Endothelial cell of hepatic sinusoid (primary cell): Measurements from ENCODE around the gene STK31.
"Not testable (repeated sequence)": the region's sequence is repeated elsewhere in the genome, so short reads cannot be mapped to it uniquely, and the experiment has no call there.

Source experiments
- in situ Hi-C: cut with HindIII; loops from 2 replicates; pipeline ENCODE4 v1.10.0; 2017; ENCODE audit warnings: low sequenced_read_pairs

STK31 gene

GRCh38 chr7:23710000-23710399 lies at the start of gene STK31:
Gene STK31, plus strand, starts transcription at chr7:23710219. Its CDS starts 67 bp downstream, at chr7:23710286.
- in situ Hi-C loops = loop anchor here (10.0 to 25.0 kb wide), 2 partner anchors 135 to 448 kb away; no protein-coding TSS in a partner anchor

- in situ Hi-C loops = no loop called here
Observed at GRCh38 chr7:23661385-23661784, 48.6 kb upstream of the STK31 start.

DNA sequence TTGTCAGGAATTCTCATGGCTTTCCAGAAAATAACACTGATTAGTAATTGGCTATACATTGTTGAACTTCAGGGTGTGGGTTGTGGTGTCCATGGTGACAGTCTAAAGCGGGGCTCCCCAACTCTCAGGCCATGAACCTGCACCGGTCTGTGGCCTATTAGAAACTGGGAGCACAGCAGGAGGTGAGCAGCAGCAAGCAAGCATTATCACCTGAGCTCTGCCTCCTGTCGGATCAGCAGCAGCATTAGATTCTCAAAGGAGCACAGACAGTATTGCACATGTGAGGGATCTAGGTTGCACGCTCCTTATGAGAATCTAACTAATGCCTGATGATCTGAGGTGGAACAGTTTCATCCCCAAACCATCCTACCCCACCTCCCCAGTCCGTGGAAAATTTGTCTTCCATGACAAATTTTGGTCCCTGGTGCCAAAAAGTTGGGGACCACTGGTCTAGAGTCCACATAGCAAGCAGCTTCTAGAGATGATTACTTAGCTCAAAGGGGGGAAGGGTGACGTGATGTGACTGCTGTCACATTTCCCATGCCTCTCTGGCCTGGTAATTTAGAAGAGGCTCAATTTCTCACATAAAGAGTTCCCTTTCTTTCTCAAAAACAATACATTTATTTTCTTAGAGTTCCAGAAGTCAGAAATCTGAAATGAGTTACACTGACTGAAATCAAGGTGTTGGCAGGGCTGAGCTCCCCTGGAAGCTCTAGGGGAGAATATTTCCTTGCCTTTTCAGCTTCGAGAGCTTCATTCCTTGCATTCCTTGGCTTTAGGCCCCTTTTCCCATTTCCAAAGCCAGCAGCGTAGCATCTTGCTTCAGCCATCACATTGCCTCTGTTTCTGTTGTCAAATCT lies 47.7 kb upstream of the STK31 start:
- in situ Hi-C loops = no loop called here

DNA sequence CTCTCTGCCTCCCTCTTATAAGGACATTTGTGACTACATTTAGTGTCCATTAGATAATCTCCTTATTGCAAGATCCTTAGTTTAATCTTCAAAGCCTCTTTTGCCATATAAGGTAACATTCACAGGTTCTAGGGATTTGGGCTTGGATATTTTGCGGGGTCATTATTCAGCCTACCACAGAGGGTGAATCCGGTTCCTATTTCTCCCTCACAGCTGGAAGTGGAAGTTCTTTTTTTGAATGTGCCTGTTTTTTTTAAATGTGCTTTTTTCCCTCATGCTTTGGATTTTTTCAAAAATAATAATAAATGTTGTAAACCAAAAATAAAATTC lies 47.1 kb upstream of the STK31 start:
- in situ Hi-C loops = no loop called here

DNA sequence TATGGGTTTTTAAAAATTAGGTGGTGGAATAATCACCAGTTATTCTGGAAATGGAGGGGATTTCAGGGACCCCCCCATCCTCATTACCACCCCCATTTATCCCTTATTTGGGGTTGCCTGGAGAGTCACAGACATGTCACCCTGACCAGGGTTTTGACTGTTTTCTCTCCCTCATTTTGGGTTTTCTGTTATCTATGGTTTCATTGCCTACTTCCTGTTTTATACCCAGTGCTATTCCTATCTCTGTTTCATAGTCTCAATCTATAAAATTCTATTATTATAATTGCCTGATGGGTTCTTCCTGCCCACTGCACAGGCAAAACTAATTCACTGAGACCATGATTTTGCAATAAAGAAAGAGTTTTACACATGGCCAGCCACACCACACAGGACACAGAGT lies 45.9 kb upstream of the STK31 start:
- in situ Hi-C loops = no loop called here

DNA sequence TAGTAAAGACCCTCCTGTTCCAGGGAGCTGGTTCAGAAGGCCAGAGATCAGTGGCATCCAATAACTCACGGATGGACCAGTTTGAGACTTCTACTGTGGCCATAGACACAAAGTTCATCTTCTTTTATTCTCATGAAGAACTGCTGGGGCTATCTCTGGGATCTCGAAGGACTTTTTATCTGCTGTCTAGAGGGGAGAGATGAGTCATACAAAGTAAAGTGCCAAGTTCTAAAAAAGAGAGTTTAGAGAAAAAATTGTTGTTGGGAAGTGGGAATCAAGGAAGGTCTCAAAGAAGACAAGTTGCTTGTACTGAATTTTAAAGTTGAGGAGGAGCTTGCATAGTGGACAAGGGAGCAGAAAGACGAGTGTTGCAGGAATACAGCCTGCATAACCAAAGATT lies 38.0 kb upstream of the STK31 start:
- in situ Hi-C loops = no loop called here

DNA sequence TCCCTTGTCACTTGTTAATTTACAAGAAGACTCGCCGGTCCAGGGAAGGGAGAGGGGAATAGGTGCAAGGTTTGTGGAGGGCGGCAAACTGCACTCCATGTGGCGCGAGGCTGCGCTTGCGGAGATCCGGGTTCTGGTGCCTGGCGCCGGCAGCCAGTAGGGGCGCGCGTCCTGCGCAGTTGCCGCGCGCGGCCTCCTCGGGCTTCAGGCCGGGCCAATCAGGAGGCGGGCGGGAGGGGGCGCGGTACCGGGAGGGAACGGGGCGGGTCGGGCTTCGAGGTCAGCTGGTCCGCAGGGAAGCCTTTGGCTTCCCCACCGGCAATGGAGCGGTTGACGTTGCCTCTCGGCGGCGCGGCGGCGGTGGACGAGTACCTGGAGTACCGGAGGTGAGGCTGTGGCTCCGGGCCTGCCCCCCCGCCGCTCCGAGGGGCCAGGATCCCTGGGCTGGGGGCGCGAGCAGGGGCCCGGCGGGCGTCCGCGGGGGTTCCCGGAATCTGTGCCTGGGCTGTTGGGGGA lies 30.1 kb upstream of the STK31 start, which contains the start of gene FAM221A:
Gene FAM221A (plus strand): TSS at position 302 of the 516 bp plus-strand sequence. CDS start 20 bp downstream, at position 322.
- in situ Hi-C loops = no loop called here

- in situ Hi-C loops = no loop called here
Observed at GRCh38 chr7:23680414-23681405, 29.3 kb upstream of the STK31 start.

- in situ Hi-C loops = not testable (repeated sequence)
Observed at GRCh38 chr7:23684041-23684440, 26.0 kb upstream of the STK31 start.

DNA sequence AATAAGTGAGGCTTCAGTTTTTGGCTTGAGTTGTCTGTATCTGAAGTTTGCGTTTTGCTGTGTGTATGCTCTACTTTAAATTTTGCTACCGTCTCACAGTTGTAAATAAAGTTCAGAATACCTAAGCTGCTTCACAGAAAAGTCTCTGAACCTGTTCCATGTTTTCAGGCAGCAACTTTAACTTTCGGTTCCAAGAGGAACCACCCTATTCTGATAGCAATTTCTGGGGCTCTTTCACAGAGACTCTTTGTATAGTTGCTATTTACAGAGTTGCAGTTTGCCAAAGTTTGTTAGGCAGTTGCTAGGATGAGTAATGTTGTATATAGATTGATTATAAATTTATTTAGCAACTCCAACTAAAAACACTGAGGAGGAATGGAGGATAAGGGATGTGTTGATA lies 24.3 kb upstream of the STK31 start:
- in situ Hi-C loops = no loop called here

DNA sequence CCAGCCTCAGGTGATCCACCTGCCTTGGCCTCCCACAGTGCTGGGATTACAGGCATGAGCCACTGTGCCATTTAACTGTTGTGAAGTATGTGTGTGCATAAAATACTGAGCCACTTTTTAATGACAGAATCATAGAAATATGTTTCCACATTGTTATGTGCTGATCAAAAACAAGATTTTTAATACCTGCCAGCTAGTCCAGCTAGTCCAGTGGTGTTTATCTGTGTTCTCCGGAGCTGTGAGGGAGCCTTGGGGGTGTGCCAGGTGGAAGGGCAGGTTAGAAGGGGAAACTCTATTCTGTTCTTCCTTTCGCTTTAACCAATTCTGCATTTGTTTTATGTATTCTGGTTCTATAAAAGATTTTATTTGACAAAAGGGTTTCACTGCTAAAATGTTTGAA lies 23.0 kb upstream of the STK31 start:
- in situ Hi-C loops = no loop called here

DNA sequence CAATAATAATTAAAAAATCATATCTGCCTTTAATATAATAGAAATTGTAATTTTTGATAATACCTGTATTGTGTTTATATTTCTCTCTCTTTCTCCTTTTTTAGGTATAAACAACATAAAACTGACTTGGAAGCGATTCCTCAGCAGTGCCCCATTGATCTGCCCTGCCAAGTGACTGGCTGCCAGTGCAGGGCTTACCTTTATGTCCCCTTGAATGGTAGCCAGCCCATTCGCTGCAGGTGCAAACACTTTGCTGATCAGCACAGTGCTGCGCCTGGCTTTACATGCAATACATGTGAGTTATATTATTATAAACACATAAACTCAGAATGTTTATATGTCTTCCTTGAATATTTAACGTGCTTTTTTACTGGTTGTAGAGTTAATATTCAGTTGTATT lies 20.9 kb upstream of the STK31 start:
- in situ Hi-C loops = no loop called here

DNA sequence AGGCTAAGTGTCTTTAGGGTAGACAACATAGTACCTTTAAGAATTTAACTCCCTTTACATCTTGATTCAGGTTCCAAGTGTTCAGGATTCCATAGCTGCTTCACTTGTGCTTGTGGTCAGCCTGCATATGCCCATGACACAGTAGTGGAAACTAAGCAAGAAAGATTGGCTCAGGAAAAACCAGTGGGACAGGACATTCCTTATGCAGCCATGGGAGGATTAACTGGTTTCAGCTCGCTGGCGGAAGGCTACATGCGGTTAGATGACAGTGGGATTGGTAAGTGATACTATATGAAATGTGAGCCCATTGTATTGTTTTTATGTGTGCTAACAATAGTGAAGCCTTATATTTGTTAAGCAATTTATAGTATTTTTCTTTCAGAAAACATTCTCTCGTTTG lies 18.7 kb upstream of the STK31 start:
- in situ Hi-C loops = no loop called here

- in situ Hi-C loops = no loop called here
Observed at GRCh38 chr7:23693224-23693623, 16.8 kb upstream of the STK31 start.

DNA sequence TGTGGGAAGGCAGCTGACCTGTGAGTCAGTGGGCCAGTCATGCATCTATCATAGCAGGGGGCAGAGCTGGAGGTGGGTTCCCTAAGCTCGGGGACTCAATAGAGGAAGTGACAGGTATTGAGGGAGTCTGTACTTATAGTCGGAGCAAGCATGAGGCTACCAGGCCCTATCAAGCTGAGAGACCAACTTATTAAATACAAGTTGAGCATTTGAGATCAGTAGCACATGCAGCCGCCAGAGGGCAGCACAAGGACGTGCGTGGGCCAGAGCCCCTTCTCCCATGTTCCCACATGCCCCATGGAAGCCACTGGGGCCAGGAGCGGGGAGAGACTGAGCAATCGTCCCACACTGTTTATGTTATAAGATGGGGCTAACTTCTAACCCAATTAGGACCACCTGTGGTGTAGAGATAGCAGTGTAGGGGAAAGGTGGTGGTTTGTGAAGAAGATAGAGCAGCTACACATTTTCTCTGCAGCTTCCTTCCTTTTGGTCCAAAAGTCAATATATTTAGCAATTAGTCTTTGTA lies 13.0 kb upstream of the STK31 start:
- in situ Hi-C loops = no loop called here

DNA sequence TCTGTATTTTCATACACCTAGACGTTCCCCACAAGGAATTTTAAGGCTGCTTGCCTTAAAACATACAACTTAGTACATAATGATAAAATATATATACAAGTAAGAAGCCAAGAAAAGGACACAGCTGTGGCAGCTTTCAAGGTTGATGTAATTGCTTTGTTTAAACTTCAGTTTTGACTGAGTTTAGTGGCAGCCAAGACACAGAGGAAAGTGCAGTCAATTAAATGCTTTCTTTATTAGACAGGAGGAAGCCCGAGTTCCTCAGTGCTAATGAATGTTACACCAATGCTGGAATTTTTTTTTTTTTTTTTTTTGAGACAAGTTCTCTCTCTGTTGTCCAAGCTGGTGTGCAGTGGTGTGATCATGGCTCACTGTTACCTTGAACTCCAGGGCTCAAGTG lies 11.2 kb upstream of the STK31 start:
- in situ Hi-C loops = no loop called here

DNA sequence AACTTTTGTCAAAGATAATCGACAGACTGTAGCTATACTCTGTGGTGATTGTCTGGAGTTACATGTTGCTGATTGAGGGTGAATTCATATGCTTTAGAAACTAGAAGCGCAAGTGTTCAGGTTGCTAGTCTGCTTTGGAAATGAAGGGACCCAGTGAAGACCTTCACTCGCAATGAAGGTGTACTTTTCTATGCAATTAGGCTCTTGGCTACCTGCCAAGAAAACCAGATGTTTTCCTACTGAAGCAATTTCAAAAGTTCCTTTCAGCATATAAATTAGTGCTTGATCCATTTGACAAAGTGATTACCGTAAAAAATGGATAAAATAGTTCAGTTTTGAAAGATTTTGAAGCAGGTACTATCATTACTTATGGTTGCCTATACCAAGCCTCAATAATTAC lies 10.0 kb upstream of the STK31 start:
- in situ Hi-C loops = loop anchor here (10.0 to 25.0 kb wide), 2 partner anchors 125 to 438 kb away; no protein-coding TSS in a partner anchor

- in situ Hi-C loops = loop anchor here (10.0 to 25.0 kb wide), 2 partner anchors 134 to 447 kb away; no protein-coding TSS in a partner anchor
Observed at GRCh38 chr7:23709081-23709750, 803 bp upstream of the STK31 start.

GRCh38 chr7:23712368-23713284 lies 2.6 kb downstream of the STK31 start:
- in situ Hi-C loops = loop anchor here (25.0 kb wide), 1 partner anchor 450 kb away; no protein-coding TSS in a partner anchor
